AG04450 (cell line): ENCODE measurements around the gene TRIM41. TPM values are rescaled to one million over a fixed set of nuclear protein-coding genes. Genes with fewer than 3 reads are reported as not detected.
"Not testable (repeated sequence)": the region's sequence is repeated elsewhere in the genome, so short reads cannot be mapped to it uniquely, and the experiment has no call there.

Experiments
- CTCF ChIA-PET: fragments of 300-600, 350-600 bp; formaldehyde crosslinking; extraction: SDS; loops from one replicate; lab custom pipeline; 2022; ENCODE audit warnings: antibody characterized with exemption, inconsistent platforms; lab: Charles Lee
- POLR2A ChIA-PET: fragments of 350-600 bp; formaldehyde crosslinking; extraction: SDS; loops from one replicate; lab custom pipeline; 2021; ENCODE audit warnings: antibody characterized with exemption, inconsistent platforms; lab: Yijun Ruan, JAX
- DNase-seq: peaks from one replicate; pipeline ENCODE4 v3.0.0-alpha.2; 2011; ENCODE audit warnings: low read depth, low spot score
- H3K27ac ChIP-seq: one replicate; pipeline ENCODE4 v1.5.1; 2012; ENCODE audit warnings: low read depth, low read length, control low read depth
- H3K27me3 ChIP-seq: one replicate; pipeline ENCODE4 v1.6.0; 2012; ENCODE audit warnings: low read length; ENCODE audit not compliant: control insufficient read depth, insufficient read depth
- H3K4me3 ChIP-seq: 2 replicates; pipeline ENCODE4 v1.5.1; 2011; ENCODE audit warnings: mild to moderate bottlenecking, low read depth, low read length, control low read depth
- H3K9me3 ChIP-seq: 2 replicates; pipeline ENCODE4 v1.5.1; 2012; ENCODE audit warnings: low read length; ENCODE audit not compliant: control insufficient read depth, insufficient read depth
- CTCF ChIP-seq: IDR thresholded peaks from 2 replicates; pipeline ENCODE4 v1.5.1; 2011; ENCODE audit warnings: low read depth, low read length, control low read depth, inconsistent platforms
- polyA minus RNA-seq: library from RNA; depleted of rRNA, polyadenylated mRNA; stranded (reverse); fragments of >200 nt; gene quantifications from 2 replicates; pipeline ENCODE4 v1.2.3, GENCODE V29; 2011; rRNA and poly(A)+ RNA removed
- polyA plus RNA-seq: library from polyadenylated mRNA; depleted of rRNA; stranded (reverse); fragments of >200 nt; gene quantifications from 2 replicates; pipeline ENCODE4 v1.2.3, GENCODE V29; 2011; rRNA removed

The TRIM41 gene
- polyA plus RNA-seq (11.5 and 12.3 TPM in 2 replicates), polyA minus RNA-seq (10.3 and 10.5 TPM in 2 replicates)

DNA sequence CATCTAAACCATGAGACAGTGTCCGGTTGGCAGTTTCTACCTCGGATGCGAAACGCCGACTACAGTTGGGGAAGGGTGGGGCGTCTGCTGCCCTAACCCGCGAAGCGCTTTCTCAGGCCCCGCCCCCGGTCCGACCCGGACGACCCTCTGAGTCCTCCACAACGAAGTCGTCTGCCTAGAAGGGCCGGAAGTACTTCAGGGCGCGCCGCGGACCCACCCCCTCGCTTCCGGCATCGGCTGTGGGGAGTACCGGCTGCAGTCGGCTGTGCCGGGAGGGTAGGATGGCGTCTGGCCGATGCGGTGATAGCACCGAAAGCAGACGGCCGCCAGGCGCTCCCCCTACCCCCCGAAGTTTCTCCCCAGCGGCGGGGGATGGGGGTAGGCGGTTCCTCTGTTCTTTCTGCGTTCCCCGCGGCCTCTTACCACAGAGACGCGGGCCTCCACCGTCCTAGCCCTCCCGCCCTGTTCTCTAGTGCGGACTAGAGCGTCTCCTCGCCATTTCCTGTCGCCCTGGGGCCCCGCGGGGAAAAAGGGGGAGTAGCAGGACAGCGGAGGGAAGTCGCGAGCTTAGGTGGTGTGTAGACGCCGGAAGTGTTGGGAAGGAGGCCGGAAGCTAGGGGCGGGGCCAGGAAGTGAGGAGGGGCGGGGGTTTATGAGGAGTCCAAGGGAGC lies at the start of gene TRIM41:
Gene TRIM41, plus strand, starts transcription at position 224 of the 671 bp plus-strand sequence. CDS start 719 bp downstream, outside the sequence.
- ChIA-PET CTCF (no interaction called here), POLR2A (interaction anchor here (0.6 to 3.1 kb wide), 15 partner anchors 9 to 362 kb away, joined by 3 to 25 read pairs (median 4); partner anchors contain the start of gene RACK1)
- no peak; the same call in 1 of the 2 replicates for TF ChIP-seq CTCF
- peak; percentile 98 for DNase-seq
- no peaks in the 10 kb centered on the region for H3K27me3 ChIP-seq
- H3K4me3 ChIP-seq: peak within 1 kb of the TSS; percentile 94
- H3K27ac ChIP-seq: peak within 1 kb of the TSS; percentile 96
- no peaks in the 10 kb centered on the region; the same call in 1 of the 2 replicates for H3K9me3 ChIP-seq

- DNase-seq: no peak
- peaks cover 1% of the 10 kb centered on the region for H3K27me3 ChIP-seq
- POLR2A ChIA-PET: interaction anchor here (2.3 kb wide), 1 partner anchor 10 kb away, joined by 7 read pairs; no protein-coding TSS in a partner anchor
- H3K9me3 ChIP-seq: no peaks in the 10 kb centered on the region; the same call in 1 of the 2 replicates
- no peak overlapping the region for H3K27ac ChIP-seq
- CTCF ChIA-PET: interaction anchor here (1.2 to 1.9 kb wide), 3 partner anchors 11 to 305 kb away, joined by 3 to 17 read pairs (median 4); no protein-coding TSS in a partner anchor
- no peak for TF ChIP-seq CTCF
- peak overlapping the region; percentile 22; the same call in 1 of the 2 replicates for H3K4me3 ChIP-seq
These were observed 49.4 kb upstream of the TRIM41 start for GRCh38 chr5:181173420-181174342.

- Histone ChIP-seq H3K4me3 (no peak overlapping the region), H3K27ac (no peak overlapping the region), H3K9me3 (no peaks in the 10 kb centered on the region; the same call in 1 of the 2 replicates), H3K27me3 (no peaks in the 10 kb centered on the region)
- POLR2A ChIA-PET: no interaction called here
- no peak for DNase-seq
- no peak for TF ChIP-seq CTCF
- CTCF ChIA-PET: interaction anchor here (0.7 kb wide), 1 partner anchor 493 kb away, joined by 6 read pairs; no protein-coding TSS in a partner anchor
These were observed 46.7 kb upstream of the TRIM41 start for GRCh38 chr5:181176254-181176952.

GRCh38 chr5:181177559-181177958 lies 45.5 kb upstream of the TRIM41 start:
- H3K27me3 ChIP-seq, DNase-seq, H3K9me3 ChIP-seq, POLR2A ChIA-PET, H3K4me3 ChIP-seq, H3K27ac ChIP-seq: not testable (repeated sequence)
- CTCF ChIA-PET: interaction anchor here (0.6 kb wide), 1 partner anchor 308 kb away, joined by 3 read pairs; no protein-coding TSS in a partner anchor
